OCI-LY7 (cell line): ENCODE data around the gene STAMBPL1. TPM values are rescaled to one million over a fixed set of nuclear protein-coding genes. Genes with fewer than 3 reads are reported as not detected.

ENCODE experiments used
- BruUV-seq: library from RNA; stranded (reverse); fragments of 400-500 nt; replicated peaks from 2 replicates; lab custom pipeline; 2021; lab: Mats Ljungman, UMichigan
- CTCF ChIA-PET: fragments of 300-600 bp; sonication (Branson Sonifier 250); formaldehyde crosslinking; loops from one replicate; lab custom pipeline; 2022; ENCODE audit warnings: antibody characterized with exemption; ENCODE audit not compliant: unreplicated experiment; lab: Charles Lee
- POLR2A ChIA-PET: fragments of 300-600 bp; sonication (Branson Sonifier 250); formaldehyde crosslinking; loops from one replicate; lab custom pipeline; 2022; ENCODE audit warnings: antibody characterized with exemption; lab: Charles Lee
- DNase-seq: peaks from one replicate; pipeline ENCODE4 v3.0.0-alpha.2; 2015; ENCODE audit warnings: low spot score
- H2AFZ ChIP-seq: fragments of 200-600 bp; sonication (generic), shearing (Covaris generic); 2 replicates; pipeline ENCODE4 v1.6.1; 2014; ENCODE audit warnings: mild to moderate bottlenecking, antibody characterized with exemption, low read length, moderate library complexity
- H3K27ac ChIP-seq: fragments of 200-600 bp; sonication (generic); 2 replicates; pipeline ENCODE4 v1.5.1; 2014; ENCODE audit warnings: mixed run types, low read depth, mild to moderate bottlenecking, moderate library complexity, low read length, inconsistent platforms; ENCODE audit not compliant: poor library complexity, severe bottlenecking
- H3K36me3 ChIP-seq: fragments of 200-600 bp; sonication (generic); 2 replicates; pipeline ENCODE4 v1.6.1; 2014; ENCODE audit warnings: mild to moderate bottlenecking, antibody characterized with exemption, low read length, moderate library complexity, mixed read lengths; ENCODE audit not compliant: insufficient read depth
- H3K4me1 ChIP-seq: fragments of 200-600 bp; sonication (generic); 2 replicates; pipeline ENCODE4 v1.5.1; 2014; ENCODE audit warnings: mild to moderate bottlenecking, low read length; ENCODE audit not compliant: insufficient read depth, poor library complexity, severe bottlenecking
- H3K4me2 ChIP-seq: fragments of 200-600 bp; sonication (generic); 2 replicates; pipeline ENCODE4 v1.6.1; 2014; ENCODE audit warnings: mild to moderate bottlenecking, low read length
- H3K4me3 ChIP-seq: fragments of 200-600 bp; sonication (generic); 2 replicates; pipeline ENCODE4 v1.5.1; 2014; ENCODE audit warnings: mild to moderate bottlenecking, low read depth, low read length; ENCODE audit not compliant: poor library complexity, severe bottlenecking
- H3K79me2 ChIP-seq: fragments of 200-600 bp; sonication (generic); 2 replicates; pipeline ENCODE4 v1.6.1; 2016; ENCODE audit warnings: low read depth, mild to moderate bottlenecking, low read length, moderate library complexity, mixed read lengths; ENCODE audit not compliant: insufficient read depth
- H3K9me2 ChIP-seq: fragments of 200-600 bp; sonication (generic); 2 replicates; pipeline ENCODE4 v1.6.1; 2016; ENCODE audit warnings: mild to moderate bottlenecking, low read length, mixed read lengths; ENCODE audit not compliant: insufficient read depth
- H3K9me3 ChIP-seq: fragments of 200-600 bp; sonication (generic); 2 replicates; pipeline ENCODE4 v1.6.1; 2014; ENCODE audit warnings: mild to moderate bottlenecking, mixed run types, low read length, mixed read lengths
- H4K20me1 ChIP-seq: fragments of 200-600 bp; sonication (generic); 2 replicates; pipeline ENCODE4 v1.6.1; 2014; ENCODE audit warnings: mild to moderate bottlenecking, antibody characterized with exemption, low read length, moderate library complexity, mixed read lengths; ENCODE audit not compliant: insufficient read depth
- CTCF ChIP-seq: fragments of 200-600 bp; sonication (generic); conservative IDR thresholded peaks from 2 replicates; pipeline ENCODE4 v1.5.1; 2014; ENCODE audit warnings: mild to moderate bottlenecking, antibody characterized with exemption, low read length, moderate library complexity, mixed read lengths
- EZH2phosphoT487 ChIP-seq: fragments of 200-600 bp; sonication (generic); IDR thresholded peaks from 2 replicates; pipeline ENCODE4 v1.6.1; 2018; ENCODE audit warnings: low read depth, borderline replicate concordance, mild to moderate bottlenecking, mixed run types, antibody characterized with exemption, low read length, moderate library complexity, mixed read lengths
- intact Hi-C: fragments of 100-400 bp; cut with micrococcal nuclease; formaldehyde crosslinking; loops from one replicate; pipeline ENCODE4 v1.10.0; 2022; ENCODE audit not compliant: unreplicated experiment
- total RNA-seq, 2 experiments: library from RNA; depleted of rRNA in 1 of 2; stranded (reverse); fragments of >200 nt in 1 of 2; shearing (Covaris generic) in 1 of 2; gene quantifications; 2 replicates each; pipeline ENCODE4 v1.2.3, GENCODE V29; 2014 to 2022

The STAMBPL1 gene
- total RNA-seq, 2 experiments from 2014 or later, result 44.4 to 47.2 TPM

- CTCF ChIA-PET, result interaction anchor here (2.1 kb wide), 1 partner anchor 278 kb away, joined by 4 read pairs; no protein-coding TSS in a partner anchor
- intact Hi-C loops, result loop anchor here (5.0 kb wide), 1 partner anchor 174 kb away; no protein-coding TSS in a partner anchor
- BruUV-seq, result no TSS peak
- no peak overlapping the region for H3K4me2 ChIP-seq
- H3K9me2 ChIP-seq, result no peaks in the 10 kb centered on the region
- no peak for TF ChIP-seq CTCF
- no peak for DNase-seq
- no peak overlapping the region for H3K27ac ChIP-seq
- H3K4me1 ChIP-seq, result peaks cover 21% of the 10 kb centered on the region
- no peak overlapping the region for H2AFZ ChIP-seq
- POLR2A ChIA-PET, result interaction anchor here (0.6 to 1.7 kb wide), 4 partner anchors 30 to 260 kb away, joined by 3 to 9 read pairs (median 3); no protein-coding TSS in a partner anchor
- no peaks in the 10 kb centered on the region for H3K79me2 ChIP-seq
- H4K20me1 ChIP-seq, result no peaks in the 10 kb centered on the region
- H3K9me3 ChIP-seq, result no peaks in the 10 kb centered on the region
- H3K4me3 ChIP-seq, result no peak overlapping the region
- peaks cover 13% of the 10 kb centered on the region; the same call in 1 of the 2 replicates for H3K36me3 ChIP-seq
Observed at GRCh38 chr10:88938039-88938438, 58.0 kb downstream of the STAMBPL1 start.

- Histone ChIP-seq H3K4me3 (no peak overlapping the region), H3K79me2 (no peaks in the 10 kb centered on the region), H4K20me1 (no peaks in the 10 kb centered on the region), H3K9me2 (no peaks in the 10 kb centered on the region), H3K9me3 (no peaks in the 10 kb centered on the region), H3K4me1 (peaks cover 21% of the 10 kb centered on the region), H3K27ac (no peak overlapping the region), H2AFZ (no peak overlapping the region), H3K4me2 (no peak overlapping the region), H3K36me3 (peaks cover 13% of the 10 kb centered on the region; the same call in 1 of the 2 replicates)
- ChIA-PET POLR2A (no interaction called here), CTCF (interaction anchor here (2.1 kb wide), 1 partner anchor 277 kb away, joined by 4 read pairs; no protein-coding TSS in a partner anchor)
- no TSS peak for BruUV-seq
- no peak for DNase-seq
- intact Hi-C loops, result loop anchor here (5.0 kb wide), 1 partner anchor 173 kb away; no protein-coding TSS in a partner anchor
- TF ChIP-seq EZH2phosphoT487, result no peak
- no peak for TF ChIP-seq CTCF
Observed at GRCh38 chr10:88938938-88939337, 58.9 kb downstream of the STAMBPL1 start.

GRCh38 chr10:88941026-88941425, 61.0 kb downstream of the STAMBPL1 start:
- Histone ChIP-seq H3K4me2 (no peak overlapping the region), H4K20me1 (no peaks in the 10 kb centered on the region), H3K27ac (no peak overlapping the region), H3K4me3 (no peak overlapping the region), H2AFZ (no peak overlapping the region), H3K9me2 (no peaks in the 10 kb centered on the region), H3K4me1 (peaks cover 23% of the 10 kb centered on the region), H3K9me3 (no peaks in the 10 kb centered on the region), H3K36me3 (peaks cover under 1% of the 10 kb centered on the region; the same call in 1 of the 2 replicates), H3K79me2 (no peaks in the 10 kb centered on the region)
- TF ChIP-seq CTCF (no peak), EZH2phosphoT487 (no peak)
- CTCF ChIA-PET, result no interaction called here
- POLR2A ChIA-PET, result interaction anchor here (0.6 kb wide), 1 partner anchor 178 kb away, joined by 5 read pairs; no protein-coding TSS in a partner anchor
- no peak for DNase-seq
- intact Hi-C loops, result loop anchor here (10.0 kb wide), 1 partner anchor 634 kb away; no protein-coding TSS in a partner anchor
- BruUV-seq, result no TSS peak
